ENCODE results near the gene ENSA. TPM values are rescaled to one million over a fixed set of nuclear protein-coding genes. Genes with fewer than 3 reads are reported as not detected.
"Not testable (repeated sequence)": the region's sequence is repeated elsewhere in the genome, so short reads cannot be mapped to it uniquely, and the experiment has no call there.

Gene ENSA
- polyA plus RNA-seq, 1 donor = 135 TPM

GRCh38 chr1:150624546-150624945 is 4.9 kb downstream of the ENSA start:
- DNase-seq; H3K4me3 ChIP-seq (ENCODE audit: low read length); H3K27me3 ChIP-seq (ENCODE audit: control insufficient read depth, insufficient read depth, low read length); H3K4me1 ChIP-seq (ENCODE audit: control insufficient read depth, insufficient read depth, low read length); H3K9me3 ChIP-seq (ENCODE audit: control insufficient read depth, low read depth, low read length); H3K27ac ChIP-seq (ENCODE audit: low read length): not testable (repeated sequence)
- peaks cover 66% of the 10 kb centered on the region for H3K36me3 ChIP-seq (ENCODE audit: control insufficient read depth, insufficient read depth, low read length)
- 100% methylated on average over 1 of the region's 1 CpG for WGBS (ENCODE audit: insufficient coverage, low lambda C conversion rate)

- WGBS (ENCODE audit: insufficient coverage, low lambda C conversion rate) = no CpG with 5 or more reads among the region's 1 CpG
- not testable (repeated sequence) for H3K27ac ChIP-seq (ENCODE audit: low read length); DNase-seq; H3K4me3 ChIP-seq (ENCODE audit: low read length); H3K4me1 ChIP-seq (ENCODE audit: control insufficient read depth, insufficient read depth, low read length); H3K9me3 ChIP-seq (ENCODE audit: control insufficient read depth, low read depth, low read length); H3K27me3 ChIP-seq (ENCODE audit: control insufficient read depth, insufficient read depth, low read length)
- peaks cover 70% of the 10 kb centered on the region for H3K36me3 ChIP-seq (ENCODE audit: control insufficient read depth, insufficient read depth, low read length)
Measured at GRCh38 chr1:150624134-150624533, 5.3 kb downstream of the ENSA start.

DNA sequence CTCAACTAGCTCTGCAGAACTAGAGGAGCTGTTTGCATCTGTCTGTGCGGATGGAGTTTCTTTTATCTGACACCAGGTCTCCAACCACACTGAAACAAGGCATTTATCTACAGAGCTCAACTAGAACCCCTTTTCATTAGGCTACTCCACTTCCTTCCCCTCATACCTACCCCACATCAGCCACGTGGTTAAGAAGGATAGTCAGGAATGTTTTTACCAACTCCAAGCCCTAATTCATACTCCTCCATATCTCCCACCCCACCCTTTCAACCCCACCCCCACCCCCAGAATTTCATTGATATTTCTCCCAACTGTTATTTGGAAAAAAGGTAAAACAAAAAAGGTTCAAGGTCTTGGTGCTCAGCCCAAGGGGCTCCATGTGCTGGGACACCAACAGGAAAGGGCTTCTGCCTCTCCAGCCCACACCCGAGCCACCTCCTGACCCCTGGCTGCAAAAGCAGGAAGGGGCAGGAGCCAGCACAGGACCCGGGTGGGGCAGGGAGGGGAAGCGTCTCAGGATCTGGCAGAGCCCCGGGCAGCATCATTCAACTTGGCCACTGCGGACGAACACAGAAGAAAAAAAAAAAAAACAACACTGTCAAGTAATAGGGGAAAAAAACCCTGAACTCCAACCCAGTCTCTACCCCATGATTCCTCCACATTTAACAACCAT is 7.0 kb downstream of the ENSA start:
- Histone ChIP-seq H3K4me3 (ENCODE audit: low read length) (no peak overlapping the region), H3K4me1 (ENCODE audit: control insufficient read depth, insufficient read depth, low read length) (no peaks in the 10 kb centered on the region), H3K27me3 (ENCODE audit: control insufficient read depth, insufficient read depth, low read length) (no peaks in the 10 kb centered on the region), H3K27ac (ENCODE audit: low read length) (no peak overlapping the region), H3K9me3 (ENCODE audit: control insufficient read depth, low read depth, low read length) (no peaks in the 10 kb centered on the region), H3K36me3 (ENCODE audit: control insufficient read depth, insufficient read depth, low read length) (peaks cover 71% of the 10 kb centered on the region)
- WGBS (ENCODE audit: insufficient coverage, low lambda C conversion rate) = no CpG with 5 or more reads among the region's 8 CpGs
- no peak for DNase-seq

DNA sequence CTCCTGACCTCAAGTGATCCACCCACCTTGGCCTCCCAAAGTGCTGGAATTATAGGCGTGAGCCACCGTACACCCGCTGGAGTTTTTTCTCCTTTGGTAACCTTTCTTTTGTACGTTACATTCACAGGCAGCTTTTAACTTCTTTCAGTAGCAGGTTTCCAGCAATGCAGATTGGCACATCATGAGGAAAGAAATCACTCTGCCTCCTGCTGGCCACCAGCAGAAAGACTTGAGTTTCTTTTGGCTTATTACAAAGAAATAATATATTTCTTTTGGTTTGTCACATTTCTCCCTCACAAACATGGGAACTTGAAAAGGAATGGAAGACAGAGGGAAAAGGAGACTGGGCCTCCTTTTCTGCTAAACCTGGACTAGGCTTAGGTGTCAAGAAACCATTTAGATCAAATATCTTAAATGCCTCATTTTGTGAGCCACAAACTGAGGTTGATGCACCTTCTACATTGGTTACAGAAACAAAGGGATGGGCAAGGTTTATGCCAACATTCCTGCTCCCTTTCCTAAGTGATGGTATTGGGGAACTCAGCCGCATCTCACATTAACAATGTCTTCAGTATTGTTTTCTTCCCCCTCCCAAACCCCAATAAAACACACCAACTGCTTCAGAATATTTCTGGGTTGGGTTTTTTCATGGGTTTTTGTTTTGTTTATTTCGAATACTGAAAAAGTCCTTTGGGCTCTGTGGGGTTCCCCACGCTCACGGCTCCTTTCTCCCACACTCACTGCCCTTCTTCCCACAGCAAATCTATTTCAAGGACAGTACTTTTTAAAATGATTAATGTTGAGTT is 7.7 kb downstream of the ENSA start:
- no peaks in the 10 kb centered on the region for H3K9me3 ChIP-seq (ENCODE audit: control insufficient read depth, low read depth, low read length)
- peaks cover 66% of the 10 kb centered on the region for H3K36me3 ChIP-seq (ENCODE audit: control insufficient read depth, insufficient read depth, low read length)
- H3K4me1 ChIP-seq (ENCODE audit: control insufficient read depth, insufficient read depth, low read length) = no peaks in the 10 kb centered on the region
- no peak overlapping the region for H3K4me3 ChIP-seq (ENCODE audit: low read length)
- no peak overlapping the region for H3K27ac ChIP-seq (ENCODE audit: low read length)
- H3K27me3 ChIP-seq (ENCODE audit: control insufficient read depth, insufficient read depth, low read length) = no peaks in the 10 kb centered on the region
- WGBS (ENCODE audit: insufficient coverage, low lambda C conversion rate) = 78% methylated on average over 3 of the region's 8 CpGs
- DNase-seq = peak; percentile 19 to 43

DNA sequence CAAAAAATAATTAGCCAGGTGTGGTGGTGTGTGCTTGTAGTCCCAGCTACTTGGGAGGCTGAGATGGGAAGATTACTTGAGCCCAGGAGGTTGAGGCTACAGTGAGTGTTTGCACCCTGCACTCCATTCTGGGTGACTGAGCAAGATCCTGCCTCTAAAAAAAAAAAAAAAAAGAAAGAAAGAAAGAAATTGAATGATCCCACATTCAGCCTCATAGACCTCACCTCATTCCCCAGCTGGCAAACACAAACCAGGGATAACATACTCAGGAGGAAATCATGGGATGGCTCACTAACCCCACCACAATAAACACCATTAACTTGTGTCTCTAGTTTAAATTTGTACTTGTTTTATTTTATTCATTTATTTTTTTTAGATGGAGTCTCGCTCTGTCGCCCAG is 8.5 kb downstream of the ENSA start:
- Histone ChIP-seq H3K27me3 (ENCODE audit: control insufficient read depth, insufficient read depth, low read length) (no peaks in the 10 kb centered on the region), H3K27ac (ENCODE audit: low read length) (no peak overlapping the region), H3K4me3 (ENCODE audit: low read length) (no peak overlapping the region), H3K4me1 (ENCODE audit: control insufficient read depth, insufficient read depth, low read length) (no peaks in the 10 kb centered on the region), H3K9me3 (ENCODE audit: control insufficient read depth, low read depth, low read length) (no peaks in the 10 kb centered on the region), H3K36me3 (ENCODE audit: control insufficient read depth, insufficient read depth, low read length) (peaks cover 60% of the 10 kb centered on the region)
- WGBS (ENCODE audit: insufficient coverage, low lambda C conversion rate) = no CpG with 5 or more reads among the region's 2 CpGs
- DNase-seq = no peak

GRCh38 chr1:150619576-150620509 is 9.6 kb downstream of the ENSA start:
- no peak overlapping the region for H3K27ac ChIP-seq (ENCODE audit: low read length)
- H3K4me1 ChIP-seq (ENCODE audit: control insufficient read depth, insufficient read depth, low read length) = no peaks in the 10 kb centered on the region
- no peak overlapping the region for H3K4me3 ChIP-seq (ENCODE audit: low read length)
- peaks cover 53% of the 10 kb centered on the region for H3K36me3 ChIP-seq (ENCODE audit: control insufficient read depth, insufficient read depth, low read length)
- H3K27me3 ChIP-seq (ENCODE audit: control insufficient read depth, insufficient read depth, low read length) = no peaks in the 10 kb centered on the region
- WGBS (ENCODE audit: insufficient coverage, low lambda C conversion rate) = 100% methylated on average over 1 of the region's 4 CpGs
- H3K9me3 ChIP-seq (ENCODE audit: control insufficient read depth, low read depth, low read length) = no peaks in the 10 kb centered on the region
- peak in 1 of 2 donors; percentile 20 for DNase-seq

GRCh38 chr1:150615346-150616201 is 13.8 kb downstream of the ENSA start:
- Histone ChIP-seq H3K27me3 (ENCODE audit: control insufficient read depth, insufficient read depth, low read length) (no peaks in the 10 kb centered on the region), H3K4me1 (ENCODE audit: control insufficient read depth, insufficient read depth, low read length) (peaks cover 21% of the 10 kb centered on the region), H3K9me3 (ENCODE audit: control insufficient read depth, low read depth, low read length) (no peaks in the 10 kb centered on the region), H3K36me3 (ENCODE audit: control insufficient read depth, insufficient read depth, low read length) (peaks cover 21% of the 10 kb centered on the region), H3K27ac (ENCODE audit: low read length) (no peak overlapping the region), H3K4me3 (ENCODE audit: low read length) (no peak overlapping the region)
- no peak for DNase-seq
- WGBS (ENCODE audit: insufficient coverage, low lambda C conversion rate) = 83% methylated on average over 1 of the region's 12 CpGs

DNA sequence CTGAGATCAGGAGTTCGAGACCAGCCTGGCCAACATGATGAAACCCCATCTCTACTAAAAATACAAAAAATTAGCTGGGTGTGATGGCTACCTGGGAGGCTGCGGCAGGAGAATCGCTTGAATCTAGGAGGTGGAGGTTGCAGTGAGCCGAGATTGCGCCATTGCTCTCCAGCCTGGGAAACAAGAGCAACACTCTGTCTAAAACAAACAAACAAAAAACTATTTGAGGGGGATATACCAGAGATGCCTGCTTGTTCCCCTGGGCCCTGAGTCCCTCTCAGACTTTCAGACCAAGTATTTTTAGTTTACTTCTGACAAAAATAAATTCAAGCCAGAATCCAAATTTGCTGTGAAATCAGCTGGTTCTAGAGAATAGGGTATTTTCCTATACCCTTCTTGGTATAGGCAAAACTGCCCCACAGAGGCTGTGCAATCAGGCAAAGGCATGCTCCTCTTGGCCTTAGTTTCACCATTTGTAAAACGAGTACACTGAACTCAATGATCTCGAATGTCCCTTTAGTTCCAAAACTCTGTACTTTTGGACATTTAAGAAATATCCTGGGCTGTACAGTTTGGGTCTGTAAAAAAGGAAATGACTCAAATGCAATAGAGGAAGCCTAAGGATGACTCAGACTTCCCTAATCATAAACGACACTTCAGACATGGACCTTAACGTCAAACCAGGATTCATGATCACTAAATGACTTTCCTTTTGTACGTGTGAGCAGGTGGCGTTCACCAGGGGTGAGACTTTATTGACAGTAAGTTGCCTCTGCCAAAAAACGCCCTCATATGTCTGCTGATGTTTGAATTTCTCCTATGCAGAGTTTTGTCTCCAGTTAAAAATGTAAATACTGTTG is 16.1 kb downstream of the ENSA start:
- Histone ChIP-seq H3K36me3 (ENCODE audit: control insufficient read depth, insufficient read depth, low read length) (peaks cover 8% of the 10 kb centered on the region), H3K27me3 (ENCODE audit: control insufficient read depth, insufficient read depth, low read length) (no peaks in the 10 kb centered on the region), H3K4me1 (ENCODE audit: control insufficient read depth, insufficient read depth, low read length) (peaks cover 21% of the 10 kb centered on the region), H3K27ac (ENCODE audit: low read length) (peak overlapping the region; percentile 77), H3K9me3 (ENCODE audit: control insufficient read depth, low read depth, low read length) (no peaks in the 10 kb centered on the region), H3K4me3 (ENCODE audit: low read length) (no peak overlapping the region)
- peak; percentile 77 to 89 for DNase-seq
- 40% methylated on average over 2 of the region's 12 CpGs for WGBS (ENCODE audit: insufficient coverage, low lambda C conversion rate)

GRCh38 chr1:150612014-150612345 is 17.4 kb downstream of the ENSA start:
- Histone ChIP-seq H3K9me3 (ENCODE audit: control insufficient read depth, low read depth, low read length) (no peaks in the 10 kb centered on the region), H3K36me3 (ENCODE audit: control insufficient read depth, insufficient read depth, low read length) (peaks cover 8% of the 10 kb centered on the region), H3K4me1 (ENCODE audit: control insufficient read depth, insufficient read depth, low read length) (peaks cover 21% of the 10 kb centered on the region), H3K27me3 (ENCODE audit: control insufficient read depth, insufficient read depth, low read length) (no peaks in the 10 kb centered on the region), H3K27ac (ENCODE audit: low read length) (peak overlapping the region; percentile 70), H3K4me3 (ENCODE audit: low read length) (no peak overlapping the region)
- DNase-seq = no peak
- WGBS (ENCODE audit: insufficient coverage, low lambda C conversion rate) = no CpG with 5 or more reads among the region's 3 CpGs

Measured in large intestine (tissue), 3 donors.